ENCODE measurements around the gene SCAPER.
A peak's percentile ranks its signal among the peaks of the same experiment; 100 is the strongest.

SCAPER gene

DNA sequence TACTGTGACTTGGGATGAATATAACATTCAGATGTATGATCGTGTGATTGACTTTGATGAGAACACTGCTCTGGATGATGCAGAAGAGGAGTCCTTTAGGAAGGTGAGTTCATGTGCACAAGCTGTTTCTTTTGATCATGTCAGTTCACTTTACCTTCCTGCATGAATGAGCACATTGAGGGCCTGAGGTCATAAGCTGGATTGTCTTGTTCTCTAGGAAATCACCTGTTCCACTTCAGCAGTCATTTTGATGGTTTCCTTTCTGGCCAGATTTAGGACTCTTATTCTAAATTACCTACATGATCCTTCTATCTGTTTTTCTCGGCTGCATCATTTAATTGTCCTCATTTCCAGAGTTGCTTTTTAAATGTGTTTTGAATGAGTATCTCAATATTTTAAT is 30.5 kb upstream of the SCAPER start:
- H3K27me3 ChIP-seq (ENCODE audit: control insufficient read depth, insufficient read depth, low read length): no peaks in the 10 kb centered on the region

DNA sequence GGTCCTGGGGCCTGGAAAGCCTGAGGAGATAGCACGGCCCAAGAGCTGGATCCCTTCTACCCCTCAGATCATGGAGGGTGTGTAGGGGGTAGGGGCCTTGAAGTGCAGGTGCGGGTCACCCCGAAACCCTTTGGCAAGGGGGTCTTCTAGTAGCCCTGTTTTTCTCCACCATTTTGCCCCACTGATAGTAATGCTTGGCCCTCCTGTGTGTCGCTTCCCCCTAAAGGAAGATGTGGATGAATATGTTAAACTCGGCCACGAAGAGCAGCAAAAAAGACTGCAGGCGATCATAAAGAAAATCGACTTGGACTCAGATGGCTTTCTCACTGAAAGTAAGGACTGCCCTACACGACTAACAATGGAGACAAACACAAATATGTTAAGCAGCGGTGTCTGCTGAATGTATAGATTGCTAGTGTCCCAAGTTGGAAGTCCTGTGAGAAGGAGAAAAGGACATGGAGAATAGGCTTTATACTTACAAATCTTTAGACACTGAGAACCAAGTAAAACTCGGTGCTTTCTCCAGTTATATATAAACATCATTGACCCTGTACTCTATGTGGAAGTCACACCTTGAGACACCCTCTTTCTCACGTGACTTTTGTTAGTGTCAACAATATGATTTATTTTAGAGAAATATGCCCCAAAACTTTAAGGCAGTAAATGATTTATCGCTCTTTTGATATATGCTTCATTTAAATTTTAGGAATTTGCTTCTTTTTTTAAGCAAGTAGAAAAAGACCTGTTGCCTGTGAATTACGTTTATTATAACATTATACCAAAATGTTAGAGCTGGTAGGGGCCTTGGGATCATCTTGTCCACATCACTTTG is 27.2 kb upstream of the SCAPER start:
- Histone ChIP-seq H3K27me3 (ENCODE audit: control insufficient read depth, insufficient read depth, low read length) (no peaks in the 10 kb centered on the region), H3K4me1 (ENCODE audit: control insufficient read depth, insufficient read depth, low read length) (peaks cover 14% of the 10 kb centered on the region), H3K27ac (ENCODE audit: low read depth, low read length) (peak overlapping the region; percentile 86), H3K4me3 (ENCODE audit: low read depth, low read length) (peak overlapping the region; percentile 90), H3K9me3 (ENCODE audit: control insufficient read depth, insufficient read depth, low read length) (no peaks in the 10 kb centered on the region), H3K36me3 (ENCODE audit: control insufficient read depth, insufficient read depth, low read length) (peaks cover 49% of the 10 kb centered on the region), H3K9ac (ENCODE audit: low read depth, low read length) (peak overlapping the region; percentile 91)

More for the DNA sequence above, 30.5 kb upstream of the SCAPER start:
- H3K27ac ChIP-seq (ENCODE audit: low read depth, low read length): no peak overlapping the region
- H3K36me3 ChIP-seq (ENCODE audit: control insufficient read depth, insufficient read depth, low read length): peaks cover 79% of the 10 kb centered on the region
- H3K4me1 ChIP-seq (ENCODE audit: control insufficient read depth, insufficient read depth, low read length): peaks cover 6% of the 10 kb centered on the region
- no peaks in the 10 kb centered on the region for H3K9me3 ChIP-seq (ENCODE audit: control insufficient read depth, insufficient read depth, low read length)
- H3K9ac ChIP-seq (ENCODE audit: low read depth, low read length): no peak overlapping the region
- H3K4me3 ChIP-seq (ENCODE audit: low read depth, low read length): no peak overlapping the region

DNA sequence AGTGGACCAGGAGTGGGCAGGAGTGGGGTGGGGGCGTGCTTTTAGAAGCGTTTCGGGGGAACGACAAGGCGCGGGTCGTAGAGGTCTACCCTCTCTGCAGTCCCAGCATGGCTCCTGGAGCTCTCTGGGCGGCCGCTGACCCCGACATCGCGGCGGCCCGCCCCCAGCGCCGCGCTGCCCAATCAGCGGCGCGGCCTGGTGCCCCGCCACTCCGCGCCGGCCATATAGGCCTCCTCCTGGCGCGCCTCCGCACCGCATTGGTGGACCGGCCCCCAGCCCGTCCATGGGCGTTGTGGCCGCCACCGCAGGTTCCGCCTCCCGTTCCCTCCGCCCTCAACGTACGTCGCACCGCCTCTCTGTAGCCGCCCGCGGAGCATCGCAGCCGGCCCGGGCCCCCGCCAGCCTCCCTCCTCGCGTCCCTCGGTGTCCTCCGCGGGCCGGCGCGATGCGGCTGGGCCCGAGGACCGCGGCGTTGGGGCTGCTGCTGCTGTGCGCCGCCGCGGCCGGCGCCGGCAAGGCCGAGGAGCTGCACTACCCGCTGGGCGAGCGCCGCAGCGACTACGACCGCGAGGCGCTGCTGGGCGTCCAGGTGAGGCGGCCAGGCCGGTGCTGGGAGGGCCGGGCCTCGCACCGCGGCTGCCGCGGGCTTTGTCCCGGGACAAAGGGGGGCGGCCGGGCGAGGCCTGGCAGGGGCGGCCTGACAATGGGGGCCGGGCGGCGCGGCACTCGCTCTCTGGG is 26.4 kb upstream of the SCAPER start, which contains the start of gene RCN2:
RCN2 (plus strand) TSS at position 353 of the 738 bp plus-strand sequence; CDS start at position 446, 93 bp downstream.
- Histone ChIP-seq H3K27ac (ENCODE audit: low read depth, low read length) (peak within 1 kb of the TSS; percentile 86), H3K4me1 (ENCODE audit: control insufficient read depth, insufficient read depth, low read length) (peaks cover 14% of the 10 kb centered on the region), H3K4me3 (ENCODE audit: low read depth, low read length) (peak within 1 kb of the TSS; percentile 90), H3K36me3 (ENCODE audit: control insufficient read depth, insufficient read depth, low read length) (peaks cover 41% of the 10 kb centered on the region), H3K9me3 (ENCODE audit: control insufficient read depth, insufficient read depth, low read length) (no peaks in the 10 kb centered on the region), H3K9ac (ENCODE audit: low read depth, low read length) (peak within 1 kb of the TSS; percentile 91), H3K27me3 (ENCODE audit: control insufficient read depth, insufficient read depth, low read length) (no peaks in the 10 kb centered on the region)

DNA sequence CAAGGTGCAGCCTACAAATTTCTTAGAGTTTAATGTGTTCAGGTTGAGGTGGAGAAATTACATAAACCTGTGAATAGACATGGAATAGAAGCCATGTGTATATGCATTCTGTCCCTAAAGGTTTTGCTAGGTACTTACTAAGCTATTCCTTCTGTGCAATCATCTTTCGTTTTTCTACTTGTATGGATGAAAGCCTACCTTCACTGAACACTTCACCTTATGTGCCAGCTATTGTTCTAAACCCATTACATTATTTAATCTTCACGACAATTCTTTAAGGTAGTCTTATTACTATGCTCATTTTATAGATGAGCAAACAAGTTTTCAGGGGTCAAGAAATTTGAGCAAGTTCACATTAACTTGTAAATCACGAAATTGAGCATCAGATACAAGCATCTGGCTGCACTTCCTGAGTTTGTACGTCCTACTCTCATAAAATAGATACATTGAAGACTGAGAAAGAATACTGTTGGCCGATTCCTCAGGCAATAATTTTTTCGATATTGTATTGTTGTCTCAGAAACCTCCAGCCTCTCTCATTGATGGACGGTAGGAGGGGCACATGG is 25.8 kb upstream of the SCAPER start:
- H3K9me3 ChIP-seq (ENCODE audit: control insufficient read depth, insufficient read depth, low read length): no peaks in the 10 kb centered on the region
- H3K27me3 ChIP-seq (ENCODE audit: control insufficient read depth, insufficient read depth, low read length): no peaks in the 10 kb centered on the region
- peaks cover 34% of the 10 kb centered on the region for H3K36me3 ChIP-seq (ENCODE audit: control insufficient read depth, insufficient read depth, low read length)
- H3K27ac ChIP-seq (ENCODE audit: low read depth, low read length): peak overlapping the region; percentile 58
- peak overlapping the region; percentile 90 for H3K4me3 ChIP-seq (ENCODE audit: low read depth, low read length)
- peaks cover 14% of the 10 kb centered on the region for H3K4me1 ChIP-seq (ENCODE audit: control insufficient read depth, insufficient read depth, low read length)
- H3K9ac ChIP-seq (ENCODE audit: low read depth, low read length): peak overlapping the region; percentile 41; the same call in 1 of the 2 replicates

DNA sequence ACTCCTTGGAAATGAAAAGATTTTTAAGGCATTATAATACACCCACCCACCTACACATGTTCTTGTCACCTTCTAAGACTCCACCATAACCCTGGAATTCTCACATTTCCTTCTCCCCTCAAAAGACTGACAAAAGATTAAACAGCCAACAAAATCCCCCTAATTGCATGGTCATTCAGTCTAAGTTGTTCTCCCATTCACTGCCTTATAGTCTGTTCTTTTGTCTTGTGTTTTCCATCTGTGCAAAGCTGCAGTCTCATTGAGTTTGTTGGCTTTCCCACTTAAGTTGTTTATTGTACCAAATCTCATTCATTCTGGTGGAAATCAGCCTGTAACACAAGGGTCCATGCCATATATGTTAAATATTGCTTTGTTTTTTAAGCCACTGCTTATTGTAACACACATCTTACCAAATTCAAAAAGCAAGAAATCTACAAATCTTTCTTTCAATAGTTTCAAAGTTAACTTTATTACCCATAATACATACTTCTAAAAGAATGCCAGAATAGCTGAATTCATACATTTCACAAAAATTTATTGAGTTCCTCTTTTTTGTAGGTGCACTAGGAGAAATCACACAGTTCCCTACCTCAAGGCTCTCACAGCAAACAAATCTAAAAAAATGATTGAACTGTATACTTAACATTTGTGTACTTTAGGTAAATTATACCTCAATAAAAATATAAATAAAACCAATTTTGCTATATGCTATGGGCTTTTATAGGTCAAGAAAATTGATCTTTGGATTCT is 24.0 kb upstream of the SCAPER start:
- Histone ChIP-seq H3K36me3 (ENCODE audit: control insufficient read depth, insufficient read depth, low read length) (peaks cover 17% of the 10 kb centered on the region), H3K27ac (ENCODE audit: low read depth, low read length) (no peak overlapping the region), H3K4me1 (ENCODE audit: control insufficient read depth, insufficient read depth, low read length) (peaks cover 14% of the 10 kb centered on the region), H3K9me3 (ENCODE audit: control insufficient read depth, insufficient read depth, low read length) (no peaks in the 10 kb centered on the region), H3K9ac (ENCODE audit: low read depth, low read length) (no peak overlapping the region), H3K4me3 (ENCODE audit: low read depth, low read length) (no peak overlapping the region), H3K27me3 (ENCODE audit: control insufficient read depth, insufficient read depth, low read length) (no peaks in the 10 kb centered on the region)

DNA sequence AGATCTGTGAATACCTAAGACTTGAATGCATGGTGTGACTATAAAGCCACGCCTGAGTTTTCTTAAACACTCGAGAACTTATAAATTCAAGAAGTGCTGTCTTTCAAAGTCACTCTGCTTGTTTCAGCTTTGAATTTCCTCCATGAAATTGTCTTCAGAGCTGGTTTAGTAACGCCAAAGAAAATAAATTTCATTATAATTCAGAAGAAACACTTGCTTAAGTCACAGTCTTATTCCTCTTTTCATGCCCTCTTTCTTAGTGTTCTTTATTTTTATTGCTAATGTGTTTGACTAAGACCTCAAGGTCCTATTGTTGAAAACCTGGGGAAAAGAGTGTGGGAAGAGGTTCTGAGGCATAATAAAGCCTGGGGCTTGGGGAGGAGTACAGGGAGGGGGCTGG is 23.1 kb upstream of the SCAPER start:
- Histone ChIP-seq H3K36me3 (ENCODE audit: control insufficient read depth, insufficient read depth, low read length) (peaks cover 8% of the 10 kb centered on the region), H3K27ac (ENCODE audit: low read depth, low read length) (no peak overlapping the region), H3K27me3 (ENCODE audit: control insufficient read depth, insufficient read depth, low read length) (no peaks in the 10 kb centered on the region), H3K9me3 (ENCODE audit: control insufficient read depth, insufficient read depth, low read length) (no peaks in the 10 kb centered on the region), H3K4me3 (ENCODE audit: low read depth, low read length) (no peak overlapping the region), H3K9ac (ENCODE audit: low read depth, low read length) (no peak overlapping the region), H3K4me1 (ENCODE audit: control insufficient read depth, insufficient read depth, low read length) (peaks cover 14% of the 10 kb centered on the region)

DNA sequence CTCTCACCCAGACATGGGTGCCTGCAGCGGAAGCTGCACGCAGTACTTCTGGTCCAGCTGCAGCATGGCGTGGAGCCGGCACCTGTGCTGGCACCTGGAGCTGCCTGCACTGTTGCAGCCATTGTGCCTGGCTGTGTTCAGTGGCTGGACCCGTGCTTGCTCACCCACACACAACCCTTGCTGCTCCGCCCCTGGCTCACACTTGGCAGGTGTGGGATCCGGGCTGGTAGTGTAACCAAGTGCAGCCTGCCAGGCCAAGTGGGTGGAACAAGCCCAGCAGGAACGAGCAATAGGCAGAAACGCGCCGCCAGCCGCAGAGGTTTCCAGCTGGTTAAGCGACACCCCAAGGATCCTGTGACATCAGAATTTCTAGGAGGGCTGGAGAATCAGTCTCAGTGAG is 11.2 kb upstream of the SCAPER start:
- no peaks in the 10 kb centered on the region for H3K36me3 ChIP-seq (ENCODE audit: control insufficient read depth, insufficient read depth, low read length)
- no peaks in the 10 kb centered on the region for H3K4me1 ChIP-seq (ENCODE audit: control insufficient read depth, insufficient read depth, low read length)
- no peaks in the 10 kb centered on the region for H3K27me3 ChIP-seq (ENCODE audit: control insufficient read depth, insufficient read depth, low read length)
- no peaks in the 10 kb centered on the region for H3K9me3 ChIP-seq (ENCODE audit: control insufficient read depth, insufficient read depth, low read length)
- H3K9ac ChIP-seq (ENCODE audit: low read depth, low read length): no peak overlapping the region
- no peak overlapping the region for H3K27ac ChIP-seq (ENCODE audit: low read depth, low read length)
- H3K4me3 ChIP-seq (ENCODE audit: low read depth, low read length): no peak overlapping the region

DNA sequence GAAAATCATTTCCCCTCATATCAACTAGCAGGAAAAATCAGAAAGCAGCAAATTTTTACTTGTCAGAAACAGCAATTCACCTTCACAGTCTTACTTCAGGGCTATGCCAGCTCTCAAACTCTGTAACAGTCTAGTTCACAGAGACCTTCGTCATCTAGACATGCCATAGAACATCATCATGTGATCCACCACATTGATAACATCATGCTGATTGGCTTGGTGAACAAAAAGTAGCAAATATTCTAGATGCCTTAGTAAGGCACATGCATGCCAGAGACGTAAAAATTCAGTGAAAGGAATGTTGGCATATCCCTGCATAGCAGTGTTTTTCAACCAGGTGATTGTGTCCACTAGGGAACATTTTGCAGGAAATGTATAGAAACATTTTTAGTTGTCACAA is 8.6 kb upstream of the SCAPER start:
- Histone ChIP-seq H3K9me3 (ENCODE audit: control insufficient read depth, insufficient read depth, low read length) (no peaks in the 10 kb centered on the region), H3K36me3 (ENCODE audit: control insufficient read depth, insufficient read depth, low read length) (no peaks in the 10 kb centered on the region), H3K4me3 (ENCODE audit: low read depth, low read length) (no peak overlapping the region), H3K4me1 (ENCODE audit: control insufficient read depth, insufficient read depth, low read length) (no peaks in the 10 kb centered on the region), H3K27ac (ENCODE audit: low read depth, low read length) (no peak overlapping the region), H3K27me3 (ENCODE audit: control insufficient read depth, insufficient read depth, low read length) (no peaks in the 10 kb centered on the region), H3K9ac (ENCODE audit: low read depth, low read length) (no peak overlapping the region)

DNA sequence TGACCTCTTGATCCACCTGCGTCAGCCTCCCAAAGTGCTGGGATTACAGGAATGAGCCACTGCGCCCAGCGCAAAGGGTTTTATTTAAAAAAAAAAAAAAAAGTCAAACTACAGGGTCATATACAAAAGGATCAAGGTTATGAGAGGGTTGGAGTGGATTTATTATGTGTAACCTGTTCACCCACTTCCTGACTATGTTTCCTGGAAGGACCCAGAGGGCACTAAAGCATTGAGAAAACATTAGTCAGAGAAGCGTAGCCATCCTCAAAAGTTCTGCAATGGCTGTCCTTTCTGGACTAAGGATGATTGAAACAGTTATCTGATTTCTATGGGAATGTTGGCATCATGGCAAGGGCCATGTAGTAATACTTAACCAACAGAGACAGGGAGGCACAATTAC is 7.3 kb upstream of the SCAPER start:
- H3K9me3 ChIP-seq (ENCODE audit: control insufficient read depth, insufficient read depth, low read length): no peaks in the 10 kb centered on the region

DNA sequence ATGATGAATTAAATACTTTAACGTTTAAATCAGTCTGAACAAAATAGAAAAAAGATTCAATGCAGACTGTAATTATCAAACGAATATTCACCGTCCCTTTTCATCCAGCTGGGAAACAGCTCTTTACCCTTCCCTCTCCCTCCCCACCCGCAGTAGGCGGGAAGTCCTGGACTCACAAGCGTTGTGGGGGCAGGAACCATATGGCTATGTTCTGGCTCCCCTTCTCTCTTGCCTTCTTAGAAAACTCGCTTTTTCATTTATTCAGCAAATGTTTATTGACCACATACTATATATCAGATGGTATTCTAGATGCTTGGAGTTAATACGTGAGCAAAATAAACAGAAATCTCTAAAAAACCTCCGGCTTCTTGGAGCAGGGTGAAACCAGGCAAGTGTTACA is 715 bp upstream of the SCAPER start:
- Histone ChIP-seq H3K27ac (ENCODE audit: low read depth, low read length) (peak overlapping the region; percentile 69), H3K9ac (ENCODE audit: low read depth, low read length) (no peak overlapping the region)

More for the DNA sequence above, 7.3 kb upstream of the SCAPER start:
- no peak overlapping the region for H3K4me3 ChIP-seq (ENCODE audit: low read depth, low read length)
- H3K36me3 ChIP-seq (ENCODE audit: control insufficient read depth, insufficient read depth, low read length): no peaks in the 10 kb centered on the region
- H3K4me1 ChIP-seq (ENCODE audit: control insufficient read depth, insufficient read depth, low read length): no peaks in the 10 kb centered on the region
- no peaks in the 10 kb centered on the region for H3K27me3 ChIP-seq (ENCODE audit: control insufficient read depth, insufficient read depth, low read length)
- H3K27ac ChIP-seq (ENCODE audit: low read depth, low read length): no peak overlapping the region
- no peak overlapping the region for H3K9ac ChIP-seq (ENCODE audit: low read depth, low read length)

More for the DNA sequence above, 715 bp upstream of the SCAPER start:
- Histone ChIP-seq H3K36me3 (ENCODE audit: control insufficient read depth, insufficient read depth, low read length) (no peaks in the 10 kb centered on the region), H3K4me1 (ENCODE audit: control insufficient read depth, insufficient read depth, low read length) (peaks cover 15% of the 10 kb centered on the region), H3K27me3 (ENCODE audit: control insufficient read depth, insufficient read depth, low read length) (peaks cover 16% of the 10 kb centered on the region), H3K4me3 (ENCODE audit: low read depth, low read length) (peak overlapping the region; percentile 73), H3K9me3 (ENCODE audit: control insufficient read depth, insufficient read depth, low read length) (no peaks in the 10 kb centered on the region)

Data from HUES48 (cell line).